HepG2 (cell line): Measurements from ENCODE around the gene SRI. TPM values are rescaled to one million over a fixed set of nuclear protein-coding genes. Genes with fewer than 3 reads are reported as not detected.

Experiments used
- KMT2B ChIP-seq: IDR thresholded peaks from 2 replicates; pipeline ENCODE4 v1.6.1; 2016; ENCODE audit warnings: missing genetic modification reagents, missing compliant biosample characterization
- MTA3 ChIP-seq: sonication (generic); formaldehyde crosslinking; IDR thresholded peaks from 2 replicates; pipeline ENCODE4 v1.4.0; 2020; ENCODE audit warnings: missing genetic modification reagents
- NFYB ChIP-seq: sonication (generic); formaldehyde crosslinking; IDR thresholded peaks from 2 replicates; pipeline ENCODE4 v1.4.0; 2020; ENCODE audit warnings: missing genetic modification reagents
- POLR2AphosphoS5 ChIP-seq: IDR thresholded peaks from 2 replicates; pipeline ENCODE4 v1.6.1; 2012; ENCODE audit warnings: low read depth, low read length
- ZNF670 ChIP-seq: sonication (generic); formaldehyde crosslinking; IDR thresholded peaks from 2 replicates; pipeline ENCODE4 v1.8.0; 2022; ENCODE audit warnings: mild to moderate bottlenecking, missing genetic modification reagents, borderline replicate concordance
- polyA plus RNA-seq, 8 experiments: library from polyadenylated mRNA; depleted of rRNA in 3 of 8; stranded (reverse) in 7 of 8; unstranded in 1 of 8; fragments of >200 nt; fragmentation: Illumina TruSeq in 4 of 8; extraction: Trizol in 4 of 8; gene quantifications; 2 replicates each; pipeline versions ENCODE4 v1.2.1 to v1.2.3, GENCODE V29; 2011 to 2016; ENCODE audit warnings: low read depth in 4 of 8, missing spikeins in 1 of 8, mixed read lengths in 1 of 8; ENCODE audit not compliant: insufficient read depth in 1 of 8
- total RNA-seq, 5 experiments: library from RNA; depleted of rRNA; stranded (reverse); fragments of >200 nt; fragmentation: Illumina TruSeq; extraction: Trizol; gene quantifications; 2 replicates each; pipeline ENCODE4 v1.2.3, GENCODE V29; 2016; ENCODE audit warnings: low read depth in 1 of 5
- TF ChIP-seq, protein P1 (sequence below): IDR thresholded peaks from 2 replicates; pipeline ENCODE4 v1.6.1; 2016
- TF ChIP-seq, protein P2 (sequence below), 2 experiments: IDR thresholded peaks; 2 replicates each; pipeline ENCODE4 v1.6.1; 2011 to 2012; ENCODE audit warnings: low read length in 2 of 2, borderline replicate concordance in 1 of 2, low read depth in 1 of 2, mild to moderate bottlenecking in 1 of 2, moderate library complexity in 1 of 2
- TF ChIP-seq, protein P3 (sequence below): sonication (generic); formaldehyde crosslinking; IDR thresholded peaks from 2 replicates; pipeline ENCODE4 v1.5.1; 2020; ENCODE audit warnings: missing genetic modification reagents, mild to moderate bottlenecking, borderline replicate concordance

SRI gene
- total and polyA plus RNA-seq, 2 of the 13 experiments (the other 11 are each of a cell fraction or from before 2014, with no cell fraction given), result 0.33 TPM; not detected in 1

DNA sequence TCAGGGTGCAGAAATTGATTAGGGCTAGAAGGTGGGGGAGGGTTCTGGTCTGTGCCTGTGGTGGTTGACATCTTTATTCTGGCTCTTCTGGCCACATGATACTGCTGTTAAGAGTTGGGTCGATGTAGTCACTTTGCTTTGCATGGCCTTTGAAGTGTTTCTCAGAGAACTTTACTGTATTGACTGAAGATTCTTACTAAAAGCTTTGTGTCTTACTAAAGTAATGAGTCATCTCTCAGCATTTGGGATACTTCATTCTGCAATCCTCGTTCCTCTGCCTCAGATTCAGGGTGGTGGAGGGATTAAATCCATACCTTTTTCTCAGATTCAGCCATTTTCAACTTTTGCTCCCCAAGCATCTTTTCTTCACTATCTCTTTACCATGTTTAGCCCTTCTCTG, 48.2 kb upstream of the SRI start (continued):
- no peak for TF ChIP-seq NFYB (CRISPR knock-in tag)
- no peak for TF ChIP-seq ZNF670 (CRISPR knock-in tag)
- TF ChIP-seq, protein P1, sequence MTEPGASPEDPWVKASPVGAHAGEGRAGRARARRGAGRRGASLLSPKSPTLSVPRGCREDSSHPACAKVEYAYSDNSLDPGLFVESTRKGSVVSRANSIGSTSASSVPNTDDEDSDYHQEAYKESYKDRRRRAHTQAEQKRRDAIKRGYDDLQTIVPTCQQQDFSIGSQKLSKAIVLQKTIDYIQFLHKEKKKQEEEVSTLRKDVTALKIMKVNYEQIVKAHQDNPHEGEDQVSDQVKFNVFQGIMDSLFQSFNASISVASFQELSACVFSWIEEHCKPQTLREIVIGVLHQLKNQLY, result no peak
- TF ChIP-seq, protein P2, sequence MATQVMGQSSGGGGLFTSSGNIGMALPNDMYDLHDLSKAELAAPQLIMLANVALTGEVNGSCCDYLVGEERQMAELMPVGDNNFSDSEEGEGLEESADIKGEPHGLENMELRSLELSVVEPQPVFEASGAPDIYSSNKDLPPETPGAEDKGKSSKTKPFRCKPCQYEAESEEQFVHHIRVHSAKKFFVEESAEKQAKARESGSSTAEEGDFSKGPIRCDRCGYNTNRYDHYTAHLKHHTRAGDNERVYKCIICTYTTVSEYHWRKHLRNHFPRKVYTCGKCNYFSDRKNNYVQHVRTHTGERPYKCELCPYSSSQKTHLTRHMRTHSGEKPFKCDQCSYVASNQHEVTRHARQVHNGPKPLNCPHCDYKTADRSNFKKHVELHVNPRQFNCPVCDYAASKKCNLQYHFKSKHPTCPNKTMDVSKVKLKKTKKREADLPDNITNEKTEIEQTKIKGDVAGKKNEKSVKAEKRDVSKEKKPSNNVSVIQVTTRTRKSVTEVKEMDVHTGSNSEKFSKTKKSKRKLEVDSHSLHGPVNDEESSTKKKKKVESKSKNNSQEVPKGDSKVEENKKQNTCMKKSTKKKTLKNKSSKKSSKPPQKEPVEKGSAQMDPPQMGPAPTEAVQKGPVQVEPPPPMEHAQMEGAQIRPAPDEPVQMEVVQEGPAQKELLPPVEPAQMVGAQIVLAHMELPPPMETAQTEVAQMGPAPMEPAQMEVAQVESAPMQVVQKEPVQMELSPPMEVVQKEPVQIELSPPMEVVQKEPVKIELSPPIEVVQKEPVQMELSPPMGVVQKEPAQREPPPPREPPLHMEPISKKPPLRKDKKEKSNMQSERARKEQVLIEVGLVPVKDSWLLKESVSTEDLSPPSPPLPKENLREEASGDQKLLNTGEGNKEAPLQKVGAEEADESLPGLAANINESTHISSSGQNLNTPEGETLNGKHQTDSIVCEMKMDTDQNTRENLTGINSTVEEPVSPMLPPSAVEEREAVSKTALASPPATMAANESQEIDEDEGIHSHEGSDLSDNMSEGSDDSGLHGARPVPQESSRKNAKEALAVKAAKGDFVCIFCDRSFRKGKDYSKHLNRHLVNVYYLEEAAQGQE (IDR thresholded peaks at IDR 0.05; ENCODE audit: borderline replicate concordance in 1 of 2, low read depth in 1 of 2, low read length in 2 of 2), result no peak
- TF ChIP-seq MTA3 (CRISPR knock-in tag), result no peak
- no peak for TF ChIP-seq POLR2AphosphoS5
- TF ChIP-seq, protein P3, sequence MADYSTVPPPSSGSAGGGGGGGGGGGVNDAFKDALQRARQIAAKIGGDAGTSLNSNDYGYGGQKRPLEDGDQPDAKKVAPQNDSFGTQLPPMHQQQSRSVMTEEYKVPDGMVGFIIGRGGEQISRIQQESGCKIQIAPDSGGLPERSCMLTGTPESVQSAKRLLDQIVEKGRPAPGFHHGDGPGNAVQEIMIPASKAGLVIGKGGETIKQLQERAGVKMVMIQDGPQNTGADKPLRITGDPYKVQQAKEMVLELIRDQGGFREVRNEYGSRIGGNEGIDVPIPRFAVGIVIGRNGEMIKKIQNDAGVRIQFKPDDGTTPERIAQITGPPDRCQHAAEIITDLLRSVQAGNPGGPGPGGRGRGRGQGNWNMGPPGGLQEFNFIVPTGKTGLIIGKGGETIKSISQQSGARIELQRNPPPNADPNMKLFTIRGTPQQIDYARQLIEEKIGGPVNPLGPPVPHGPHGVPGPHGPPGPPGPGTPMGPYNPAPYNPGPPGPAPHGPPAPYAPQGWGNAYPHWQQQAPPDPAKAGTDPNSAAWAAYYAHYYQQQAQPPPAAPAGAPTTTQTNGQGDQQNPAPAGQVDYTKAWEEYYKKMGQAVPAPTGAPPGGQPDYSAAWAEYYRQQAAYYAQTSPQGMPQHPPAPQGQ (CRISPR knock-in tag), result no peak
- no peak for TF ChIP-seq KMT2B (CRISPR knock-in tag)
